Measurements from ENCODE around the gene P2RX2.

Gene P2RX2

DNA sequence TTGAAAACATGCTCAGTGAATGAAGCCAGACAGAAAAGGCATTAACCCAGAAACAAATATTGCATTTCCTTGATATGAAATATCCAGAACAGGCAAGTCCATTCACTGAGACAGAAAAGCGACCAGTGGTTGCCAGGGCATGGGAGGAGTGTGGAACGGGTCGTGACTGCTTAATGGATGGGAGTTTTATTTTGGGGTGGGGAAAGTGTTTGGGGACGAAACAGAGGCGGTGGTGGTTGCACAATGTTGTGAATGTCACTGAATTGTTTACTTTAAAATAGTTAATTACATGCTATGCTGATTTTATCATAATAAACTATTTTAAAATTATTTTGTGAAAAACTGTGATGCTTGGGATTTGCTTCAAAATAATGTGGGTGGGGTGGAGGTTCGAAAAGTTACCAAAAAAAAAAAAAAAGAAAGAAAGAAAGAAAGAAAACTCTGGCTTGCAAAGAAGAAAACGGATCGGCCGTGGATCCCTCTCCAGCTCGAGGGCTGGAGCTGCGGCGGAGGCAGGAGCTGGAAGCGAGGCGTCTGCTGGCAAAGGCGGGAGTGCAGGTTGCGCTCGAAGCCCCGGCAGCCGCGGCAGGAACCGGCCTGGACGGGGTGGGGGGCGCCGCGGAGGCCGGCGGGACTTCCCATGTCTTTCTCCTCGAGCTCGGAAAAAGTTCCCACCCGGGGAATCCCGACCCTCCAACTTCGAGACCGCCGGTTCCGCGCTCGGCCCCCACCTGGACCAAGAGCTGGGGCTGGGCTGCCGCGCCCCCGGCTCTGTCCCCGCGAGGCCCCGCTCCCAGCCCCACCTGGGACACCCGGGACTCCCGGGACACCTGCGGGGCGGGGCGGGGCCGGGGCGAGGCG is 524 bp upstream of the P2RX2 start:
- H3K36me3 Mint-ChIP-seq = peaks cover 2% of the 10 kb centered on the region
- peaks cover 14% of the 10 kb centered on the region for H3K4me1 Mint-ChIP-seq (ENCODE audit: low read depth)
- peaks cover 18% of the 10 kb centered on the region for H3K27me3 Mint-ChIP-seq
- H3K9me3 Mint-ChIP-seq (ENCODE audit: low read depth) = no peaks in the 10 kb centered on the region
- H3K27ac Mint-ChIP-seq = no peak overlapping the region
- peak overlapping the region; percentile 79 for H3K4me3 Mint-ChIP-seq

DNA sequence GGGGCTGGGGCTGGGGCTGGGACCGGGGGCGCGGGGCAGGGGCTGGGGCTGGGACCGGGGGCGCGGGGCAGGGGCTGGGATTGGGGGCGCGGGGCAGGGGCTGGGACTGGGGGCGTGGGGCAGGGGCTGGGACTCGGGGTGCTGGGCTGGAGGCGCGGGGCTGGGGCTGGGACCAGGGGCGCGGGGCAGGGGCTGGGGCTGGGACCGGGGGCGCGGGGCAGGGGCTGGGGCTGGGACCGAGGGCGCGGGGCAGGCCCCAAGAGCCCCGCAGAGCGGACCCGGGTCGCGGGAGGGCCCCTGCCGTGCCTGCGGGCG is 452 bp downstream of the P2RX2 start:
- Mint-ChIP-seq H3K4me3 (no peak overlapping the region), H3K36me3 (peaks cover 2% of the 10 kb centered on the region), H3K27ac (no peak overlapping the region), H3K27me3 (peaks cover 17% of the 10 kb centered on the region), H3K4me1 (ENCODE audit: low read depth) (peaks cover 14% of the 10 kb centered on the region), H3K9me3 (ENCODE audit: low read depth) (no peaks in the 10 kb centered on the region)

DNA sequence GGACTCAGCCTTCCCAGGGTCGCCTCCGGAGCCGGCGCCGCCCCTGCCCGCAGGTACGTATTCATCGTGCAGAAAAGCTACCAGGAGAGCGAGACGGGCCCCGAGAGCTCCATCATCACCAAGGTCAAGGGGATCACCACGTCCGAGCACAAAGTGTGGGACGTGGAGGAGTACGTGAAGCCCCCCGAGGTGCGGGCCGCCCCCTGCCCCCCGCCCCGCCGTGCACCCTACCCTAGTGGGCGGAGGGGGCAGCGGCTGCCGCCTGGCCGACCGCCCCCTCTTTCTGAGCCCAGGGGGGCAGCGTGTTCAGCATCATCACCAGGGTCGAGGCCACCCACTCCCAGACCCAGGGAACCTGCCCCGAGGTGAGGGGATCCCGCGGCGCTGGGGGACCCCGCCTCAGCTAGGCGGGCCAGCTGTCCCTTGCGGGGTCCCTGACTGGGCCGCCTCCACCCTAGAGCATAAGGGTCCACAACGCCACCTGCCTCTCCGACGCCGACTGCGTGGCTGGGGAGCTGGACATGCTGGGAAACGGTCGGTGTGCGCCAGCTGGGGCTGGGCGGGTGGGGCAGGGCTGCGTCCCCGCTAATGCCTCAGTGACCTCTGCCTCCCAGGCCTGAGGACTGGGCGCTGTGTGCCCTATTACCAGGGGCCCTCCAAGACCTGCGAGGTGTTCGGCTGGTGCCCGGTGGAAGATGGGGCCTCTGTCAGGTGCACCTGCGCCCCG is 973 bp downstream of the P2RX2 start:
- Mint-ChIP-seq H3K4me3 (no peak overlapping the region), H3K27ac (no peak overlapping the region), H3K36me3 (peaks cover 2% of the 10 kb centered on the region), H3K27me3 (peaks cover 17% of the 10 kb centered on the region), H3K4me1 (ENCODE audit: low read depth) (peaks cover 14% of the 10 kb centered on the region), H3K9me3 (ENCODE audit: low read depth) (no peaks in the 10 kb centered on the region)

DNA sequence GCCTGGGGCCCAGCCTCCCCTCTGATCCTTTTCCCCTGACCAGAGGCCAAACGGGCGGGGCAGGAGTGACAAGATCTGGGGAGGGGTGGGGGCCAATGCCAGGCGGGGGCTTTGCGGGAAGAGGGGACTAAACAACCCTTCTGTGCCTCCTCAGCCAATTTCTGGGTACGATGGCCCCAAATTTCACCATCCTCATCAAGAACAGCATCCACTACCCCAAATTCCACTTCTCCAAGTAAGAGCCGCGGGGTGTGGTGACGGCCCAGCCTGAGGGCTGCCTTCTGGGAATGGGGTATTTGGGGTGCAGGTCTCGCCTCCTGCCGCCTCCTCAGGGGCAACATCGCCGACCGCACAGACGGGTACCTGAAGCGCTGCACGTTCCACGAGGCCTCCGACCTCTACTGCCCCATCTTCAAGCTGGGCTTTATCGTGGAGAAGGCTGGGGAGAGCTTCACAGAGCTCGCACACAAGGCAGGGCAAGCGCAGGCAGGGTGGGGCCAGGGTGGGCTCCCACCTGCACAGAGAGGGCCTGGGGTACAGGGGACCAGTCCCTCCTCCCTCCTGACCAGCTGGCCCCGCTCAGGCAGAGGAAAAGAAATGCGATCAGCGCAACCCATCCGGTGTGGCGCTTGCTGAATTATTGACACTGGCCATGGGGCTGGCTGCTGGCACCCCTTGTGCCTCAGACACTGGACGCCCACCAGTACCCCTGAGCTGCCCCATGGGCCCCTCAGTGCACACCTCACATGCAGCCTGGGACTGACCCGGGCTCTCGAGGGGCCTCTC is 1.7 kb downstream of the P2RX2 start:
- Mint-ChIP-seq H3K36me3 (peaks cover 5% of the 10 kb centered on the region), H3K4me3 (no peak overlapping the region), H3K27ac (no peak overlapping the region)

DNA sequence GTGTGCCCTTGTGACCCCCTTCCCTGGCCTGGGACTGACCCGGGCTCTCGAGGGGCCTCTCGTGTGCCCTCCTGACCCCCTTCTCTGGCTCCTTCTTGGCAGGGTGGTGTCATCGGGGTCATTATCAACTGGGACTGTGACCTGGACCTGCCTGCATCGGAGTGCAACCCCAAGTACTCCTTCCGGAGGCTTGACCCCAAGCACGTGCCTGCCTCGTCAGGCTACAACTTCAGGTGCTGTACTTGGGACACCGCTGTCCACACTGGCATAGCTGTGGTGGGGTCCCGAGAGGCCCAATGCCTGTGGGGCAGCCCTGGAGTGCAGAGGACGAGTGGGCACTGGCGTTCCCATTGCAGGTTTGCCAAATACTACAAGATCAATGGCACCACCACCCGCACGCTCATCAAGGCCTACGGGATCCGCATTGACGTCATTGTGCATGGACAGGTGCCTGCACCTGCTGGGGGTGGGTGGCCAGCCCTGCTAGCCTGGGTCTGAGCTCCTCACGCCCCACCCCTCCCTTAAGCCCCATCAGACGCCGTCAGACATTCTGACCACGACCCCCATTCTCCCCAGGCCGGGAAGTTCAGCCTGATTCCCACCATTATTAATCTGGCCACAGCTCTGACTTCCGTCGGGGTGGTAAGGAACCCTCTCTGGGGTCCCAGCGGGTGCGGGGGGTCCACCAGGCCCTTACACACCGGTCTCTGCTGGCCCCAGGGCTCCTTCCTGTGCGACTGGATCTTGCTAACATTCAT is 2.5 kb downstream of the P2RX2 start:
- Mint-ChIP-seq H3K27me3 (peaks cover 9% of the 10 kb centered on the region), H3K4me1 (ENCODE audit: low read depth) (peaks cover 9% of the 10 kb centered on the region), H3K9me3 (ENCODE audit: low read depth) (no peaks in the 10 kb centered on the region), H3K36me3 (peaks cover 5% of the 10 kb centered on the region), H3K27ac (no peak overlapping the region), H3K4me3 (no peak overlapping the region)

More for the DNA sequence above, 1.7 kb downstream of the P2RX2 start:
- H3K4me1 Mint-ChIP-seq (ENCODE audit: low read depth) = peaks cover 9% of the 10 kb centered on the region
- peaks cover 13% of the 10 kb centered on the region for H3K27me3 Mint-ChIP-seq
- H3K9me3 Mint-ChIP-seq (ENCODE audit: low read depth) = no peaks in the 10 kb centered on the region

DNA sequence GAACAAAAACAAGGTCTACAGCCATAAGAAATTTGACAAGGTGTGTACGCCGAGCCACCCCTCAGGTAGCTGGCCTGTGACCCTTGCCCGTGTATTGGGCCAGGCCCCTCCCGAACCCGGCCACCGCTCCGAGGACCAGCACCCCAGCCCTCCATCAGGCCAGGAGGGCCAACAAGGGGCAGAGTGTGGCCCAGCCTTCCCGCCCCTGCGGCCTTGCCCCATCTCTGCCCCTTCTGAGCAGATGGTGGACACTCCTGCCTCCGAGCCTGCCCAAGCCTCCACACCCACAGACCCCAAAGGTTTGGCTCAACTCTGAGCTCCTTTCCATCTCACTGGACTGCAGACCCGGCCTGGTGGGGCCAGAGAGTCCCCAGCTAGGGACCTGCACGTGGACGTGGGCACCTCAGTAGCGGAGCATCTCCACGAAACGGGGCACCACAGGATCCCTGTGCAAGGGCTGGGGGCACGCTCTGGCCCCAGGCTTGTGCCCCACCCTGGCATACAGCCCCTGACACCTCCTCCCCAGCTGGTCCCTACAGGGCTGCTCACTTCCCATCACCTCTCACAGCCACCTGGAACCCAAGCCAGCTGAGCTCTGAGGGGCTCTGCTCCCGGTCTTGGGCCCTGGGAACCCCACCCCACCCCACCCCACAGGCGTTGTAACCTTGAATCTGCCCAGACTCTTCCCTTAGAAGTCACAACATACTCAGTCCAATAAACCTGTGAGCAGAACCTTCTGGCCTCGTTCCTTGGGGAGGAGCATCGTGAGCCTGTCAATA is 3.3 kb downstream of the P2RX2 start:
- Mint-ChIP-seq H3K4me1 (ENCODE audit: low read depth) (peaks cover 9% of the 10 kb centered on the region), H3K4me3 (no peak overlapping the region), H3K36me3 (peaks cover 5% of the 10 kb centered on the region), H3K27me3 (peaks cover 9% of the 10 kb centered on the region), H3K9me3 (ENCODE audit: low read depth) (no peaks in the 10 kb centered on the region), H3K27ac (no peak overlapping the region)

DNA sequence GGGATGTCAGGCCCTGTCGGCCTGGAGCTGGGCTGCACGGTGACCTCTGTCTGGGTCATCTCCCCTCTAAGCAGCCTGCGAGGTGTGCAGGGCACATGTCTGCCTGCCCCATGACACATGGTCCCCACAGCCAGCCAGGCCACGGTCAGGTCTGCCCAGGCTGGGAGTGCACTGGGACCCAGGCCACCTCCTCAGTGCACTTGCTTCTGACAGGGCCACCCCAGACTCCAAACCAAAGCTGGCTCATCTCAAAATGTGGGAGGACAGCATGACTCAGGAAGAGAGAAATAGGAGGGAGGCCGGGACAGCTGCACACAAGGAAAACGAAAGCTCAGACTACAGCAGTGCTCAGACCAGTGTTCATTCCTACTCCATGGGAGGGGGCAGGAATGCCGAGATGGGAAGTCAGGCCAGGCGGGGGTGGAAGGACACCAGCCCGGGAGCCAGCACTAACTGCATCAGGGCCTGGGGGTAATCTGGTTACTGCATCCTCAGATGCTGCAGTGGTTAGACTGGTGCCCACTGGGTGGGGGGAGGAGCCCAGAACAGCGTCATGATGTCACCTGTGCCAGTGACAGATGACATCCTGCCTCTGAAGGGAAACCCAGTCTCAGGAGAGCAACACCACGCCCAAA is 4.0 kb downstream of the P2RX2 start:
- H3K27me3 Mint-ChIP-seq = peaks cover 5% of the 10 kb centered on the region
- peaks cover 8% of the 10 kb centered on the region for H3K4me1 Mint-ChIP-seq (ENCODE audit: low read depth)
- no peaks in the 10 kb centered on the region for H3K9me3 Mint-ChIP-seq (ENCODE audit: low read depth)
- no peak overlapping the region for H3K4me3 Mint-ChIP-seq
- no peak overlapping the region for H3K27ac Mint-ChIP-seq
- H3K36me3 Mint-ChIP-seq = peaks cover 5% of the 10 kb centered on the region

DNA sequence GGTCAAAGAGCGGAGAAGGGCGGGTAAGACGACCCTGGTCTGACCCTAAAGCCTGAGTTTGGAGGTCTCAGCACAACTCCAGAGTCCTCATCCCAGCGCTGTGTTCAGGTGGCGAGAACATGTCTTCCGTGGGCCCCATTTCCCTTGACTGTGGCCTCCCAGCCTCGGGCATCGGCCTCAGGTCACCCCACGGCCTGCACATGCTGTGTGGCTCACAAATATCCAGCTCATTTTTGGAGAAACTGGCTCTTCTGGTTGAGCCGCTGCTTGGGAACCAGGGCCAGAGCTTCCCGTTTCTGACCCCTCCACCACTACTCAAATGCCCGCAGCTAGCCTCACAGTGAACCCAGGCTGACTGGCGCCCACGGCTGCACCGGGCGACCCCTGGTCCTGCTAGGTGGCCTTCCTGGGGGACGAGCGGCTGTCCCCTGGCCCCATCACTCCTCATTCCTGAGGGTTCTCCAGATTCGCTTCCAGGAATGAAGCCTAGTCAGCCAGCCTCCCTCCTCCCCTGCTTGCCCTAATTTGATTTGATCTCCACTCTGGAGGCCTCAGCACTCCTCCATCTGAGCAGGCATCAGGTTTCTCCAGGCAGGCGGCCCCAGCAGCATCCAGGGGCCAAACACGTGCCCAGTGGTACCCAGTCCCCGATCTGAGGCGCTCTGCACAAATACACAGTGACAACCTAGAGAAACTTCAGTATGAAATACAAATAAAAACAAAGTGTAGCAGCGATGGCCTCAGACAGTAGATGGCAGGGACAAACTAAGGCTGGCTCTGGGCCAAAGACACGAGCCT is 4.7 kb downstream of the P2RX2 start:
- H3K36me3 Mint-ChIP-seq = peaks cover 3% of the 10 kb centered on the region
- no peak overlapping the region for H3K27ac Mint-ChIP-seq
- no peak overlapping the region for H3K4me3 Mint-ChIP-seq
- H3K4me1 Mint-ChIP-seq (ENCODE audit: low read depth) = peaks cover 3% of the 10 kb centered on the region
- no peaks in the 10 kb centered on the region for H3K27me3 Mint-ChIP-seq
- no peaks in the 10 kb centered on the region for H3K9me3 Mint-ChIP-seq (ENCODE audit: low read depth)

DNA sequence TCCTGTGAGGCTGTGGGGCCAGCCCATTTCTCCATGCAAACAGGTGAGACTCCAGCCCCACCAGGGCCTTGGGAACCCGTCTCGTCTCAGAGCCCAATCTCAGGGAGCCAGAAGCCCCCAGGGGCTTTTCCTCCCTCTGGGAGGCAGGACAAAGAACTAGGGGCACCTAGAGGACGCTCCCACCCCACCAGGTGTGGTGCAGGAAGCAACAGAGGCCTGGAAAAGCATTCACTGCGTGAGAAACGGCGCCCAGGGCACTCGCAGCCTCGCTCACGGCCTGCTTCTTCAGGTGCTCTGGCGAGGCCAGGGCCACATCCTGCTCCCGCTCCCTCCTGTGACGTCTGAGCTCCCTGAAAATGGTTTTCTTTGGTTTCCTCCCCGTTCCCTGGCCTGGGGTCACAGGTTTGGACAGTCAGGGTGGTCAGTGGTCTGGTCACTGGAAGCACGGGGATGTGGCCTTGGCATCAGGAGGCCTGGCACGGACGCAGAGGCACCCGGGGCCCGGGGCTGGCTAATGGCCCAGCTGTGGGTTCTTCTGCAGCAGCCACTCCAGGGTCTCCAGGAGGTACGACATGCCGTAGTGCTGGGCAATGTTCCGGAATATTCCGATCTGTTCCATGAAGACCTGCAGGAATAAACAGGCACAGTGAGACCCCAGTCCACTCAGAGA is 5.7 kb downstream of the P2RX2 start:
- H3K4me3 Mint-ChIP-seq = no peak overlapping the region
- H3K4me1 Mint-ChIP-seq (ENCODE audit: low read depth) = peaks cover 3% of the 10 kb centered on the region
- H3K36me3 Mint-ChIP-seq = peaks cover 3% of the 10 kb centered on the region
- H3K27me3 Mint-ChIP-seq = no peaks in the 10 kb centered on the region
- no peak overlapping the region for H3K27ac Mint-ChIP-seq
- no peaks in the 10 kb centered on the region for H3K9me3 Mint-ChIP-seq (ENCODE audit: low read depth)

DNA sequence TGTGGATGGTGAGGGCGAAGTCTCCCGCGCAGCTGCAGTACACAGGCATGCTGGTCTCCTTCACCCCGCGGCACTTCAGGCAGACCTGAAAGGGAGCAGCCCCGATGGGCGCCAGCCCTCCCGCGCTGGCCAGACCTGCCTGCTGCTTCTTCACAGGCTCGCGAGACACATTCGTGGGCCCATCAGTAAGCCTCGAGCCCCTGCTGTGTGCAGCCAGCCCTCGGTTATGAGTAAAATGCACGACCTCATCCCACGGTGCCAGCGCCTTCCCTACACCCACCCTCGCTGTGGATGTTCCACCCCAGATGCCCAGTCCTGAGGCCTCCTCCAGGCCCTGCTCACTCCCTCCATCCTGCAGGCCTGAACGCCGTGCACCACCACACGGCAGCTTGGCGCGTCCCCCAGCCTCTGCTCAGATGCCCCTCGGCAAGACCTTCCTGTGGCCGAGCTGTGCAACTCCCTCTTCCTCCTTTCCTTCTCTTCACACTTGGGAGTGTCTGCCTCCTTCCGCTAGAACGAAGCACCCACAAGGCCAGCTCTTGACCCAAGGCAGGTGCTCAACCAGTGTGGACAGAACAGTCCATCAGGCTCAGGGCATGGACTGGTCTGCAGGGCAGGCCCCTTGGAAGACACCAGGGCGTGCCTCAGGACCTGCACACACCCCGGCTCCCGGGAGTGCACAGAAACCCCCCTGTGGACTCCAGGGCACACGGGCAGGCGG is 6.5 kb downstream of the P2RX2 start:
- peaks cover 4% of the 10 kb centered on the region for H3K36me3 Mint-ChIP-seq
- H3K4me3 Mint-ChIP-seq = no peak overlapping the region
- no peaks in the 10 kb centered on the region for H3K27me3 Mint-ChIP-seq
- peaks cover 3% of the 10 kb centered on the region for H3K4me1 Mint-ChIP-seq (ENCODE audit: low read depth)
- no peak overlapping the region for H3K27ac Mint-ChIP-seq
- no peaks in the 10 kb centered on the region for H3K9me3 Mint-ChIP-seq (ENCODE audit: low read depth)

DNA sequence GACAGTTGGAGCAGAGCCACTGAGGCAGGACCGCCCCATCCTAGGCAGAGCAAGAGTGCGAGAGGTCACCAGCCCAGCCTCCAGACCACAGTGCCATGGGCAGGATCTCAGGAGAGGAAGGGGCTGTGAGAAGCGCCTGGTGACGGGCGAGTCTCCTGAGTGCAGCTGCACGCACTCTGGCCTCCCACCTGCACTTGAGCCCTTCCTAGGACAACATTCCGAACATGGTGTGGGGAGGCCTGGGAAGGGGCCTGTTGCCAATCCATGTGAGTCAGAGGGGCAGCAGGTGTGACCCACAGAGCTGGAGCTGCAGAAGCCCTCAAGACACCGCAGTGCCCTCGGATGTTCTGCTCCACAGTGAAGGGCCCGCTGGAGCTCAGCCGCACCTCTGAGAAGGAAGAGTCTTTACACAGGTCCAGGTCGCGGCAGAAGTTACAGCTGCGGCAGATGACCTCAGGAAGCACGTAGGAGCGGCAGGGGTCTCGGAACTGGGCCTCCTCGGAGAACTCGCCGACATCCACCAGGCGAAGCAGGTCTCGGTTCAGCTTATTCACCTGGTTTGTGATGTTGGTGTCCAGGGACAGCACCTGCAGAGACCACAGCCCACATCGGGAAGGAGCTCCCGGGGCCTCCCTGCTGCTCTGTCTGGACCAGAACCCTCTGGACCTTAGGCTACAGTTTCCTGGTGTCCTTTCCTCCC is 7.3 kb downstream of the P2RX2 start:
- Mint-ChIP-seq H3K4me1 (ENCODE audit: low read depth) (peaks cover 3% of the 10 kb centered on the region), H3K36me3 (peaks cover 7% of the 10 kb centered on the region), H3K9me3 (ENCODE audit: low read depth) (no peaks in the 10 kb centered on the region), H3K27ac (no peak overlapping the region), H3K4me3 (no peak overlapping the region), H3K27me3 (no peaks in the 10 kb centered on the region)

DNA sequence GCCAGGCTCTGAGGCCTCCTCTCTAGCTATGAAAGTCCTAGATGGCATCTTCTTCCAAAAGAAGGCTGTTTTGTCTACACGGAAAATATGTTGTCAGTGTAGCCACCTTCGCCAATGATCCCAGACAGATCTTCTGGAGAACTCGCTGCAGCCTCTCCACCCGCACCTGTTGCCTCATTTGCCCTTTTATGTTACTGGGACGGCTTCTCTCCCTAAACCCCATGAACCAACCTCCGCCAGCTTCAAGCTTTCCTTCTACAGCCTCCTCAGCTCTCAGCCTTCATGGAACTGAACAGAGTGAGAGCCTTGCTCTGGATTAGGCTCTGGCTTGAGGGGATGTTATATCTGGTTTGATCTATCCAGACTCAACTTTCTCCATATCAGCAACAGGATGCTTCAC is 10.8 kb downstream of the P2RX2 start:
- Mint-ChIP-seq H3K27ac (no peak overlapping the region), H3K4me3 (no peak overlapping the region), H3K9me3 (ENCODE audit: low read depth) (no peaks in the 10 kb centered on the region), H3K4me1 (ENCODE audit: low read depth) (no peaks in the 10 kb centered on the region), H3K36me3 (peaks cover 16% of the 10 kb centered on the region), H3K27me3 (no peaks in the 10 kb centered on the region)

Data from activated naive CD8-positive, alpha-beta T cell (primary cell).